K562 (cell line): ENCODE results near the gene MACROD2. TPM values are rescaled to one million over a fixed set of nuclear protein-coding genes. Genes with fewer than 3 reads are reported as not detected.

ENCODE experiments used
- ATAC-seq: fragments of 200-7000 bp; cut with Tn5 transposase; 3 replicates; pipeline ENCODE4 v1.9.1; 2020; ENCODE audit warnings: moderate library complexity
- BruUV-seq: library from RNA; stranded (reverse); fragments of 400-500 nt; replicated peaks from 2 replicates; lab custom pipeline; 2021; lab: Mats Ljungman, UMichigan
- CTCF ChIA-PET: fragments of 300-600 bp; formaldehyde crosslinking; extraction: SDS; loops from one replicate; lab custom pipeline; 2021; ENCODE audit warnings: low intra/inter-chr PET ratio; lab: Yijun Ruan, JAX
- POLR2A ChIA-PET: fragments of 300-600, 350-650 bp; sonication (Branson Sonifier 250); formaldehyde crosslinking; extraction: SDS; loops from one replicate; lab custom pipeline; 2021; ENCODE audit warnings: antibody characterized with exemption, inconsistent platforms; lab: Yijun Ruan, JAX
- DNase-seq, 4 experiments: peaks; one replicate each; pipeline versions ENCODE4 v3.0.0 to v3.0.0-alpha.2; 2011 to 2018; ENCODE audit warnings: low spot score in 3 of 4, mixed read lengths in 3 of 4; ENCODE audit errors: extremely low read depth in 1 of 4
- FAIRE-seq: peaks from 2 replicates; lab custom pipeline; 2011; peaks lifted over from hg19 to GRCh38; lab: Jason Lieb, UNC
- H2AFZ ChIP-seq: 2 replicates; pipeline ENCODE4 v1.6.0; 2011; ENCODE audit warnings: low read depth, low read length, control low read depth, inconsistent platforms
- H3K27ac ChIP-seq: fragments of 200-600 bp; 3 replicates; pipeline ENCODE4 v1.8.0; 2011; ENCODE audit warnings: low read depth, mild to moderate bottlenecking, control low read depth, inconsistent platforms, low read length, moderate library complexity, mixed read lengths; ENCODE audit errors: extremely low read depth
- H3K27me3 ChIP-seq, 2 experiments: fragments of 300-600 bp in 1 of 2; 2 replicates in 1 of 2; 3 replicates in 1 of 2; pipeline versions ENCODE4 v1.6.0 to v1.8.0; 2011; ENCODE audit warnings: inconsistent platforms in 2 of 2, low read length in 2 of 2, mild to moderate bottlenecking in 1 of 2, mixed read lengths in 1 of 2, moderate library complexity in 1 of 2; ENCODE audit not compliant: control insufficient read depth in 2 of 2, insufficient read depth in 2 of 2
- H3K36me3 ChIP-seq: fragments of 300-600 bp; 3 replicates; pipeline ENCODE4 v1.8.0; 2011; ENCODE audit warnings: mild to moderate bottlenecking, low read length, inconsistent platforms; ENCODE audit not compliant: control insufficient read depth, insufficient read depth
- H3K4me1 ChIP-seq, 2 experiments: fragments of 200-600 bp in 1 of 2; replicated peaks in 1 of 2; 2 replicates in 1 of 2; 3 replicates in 1 of 2; pipeline versions ENCODE4 v1.5.1 to v1.8.0; 2011; ENCODE audit warnings: inconsistent platforms in 2 of 2, low read length in 2 of 2, mild to moderate bottlenecking in 1 of 2, mixed read lengths in 1 of 2, moderate library complexity in 1 of 2; ENCODE audit not compliant: control insufficient read depth in 2 of 2, insufficient read depth in 2 of 2
- H3K4me2 ChIP-seq: 2 replicates; pipeline ENCODE4 v1.6.1; 2011; ENCODE audit warnings: low read length, control low read depth, inconsistent platforms, mixed read lengths; ENCODE audit not compliant: insufficient read depth
- H3K4me3 ChIP-seq: fragments of 200-600 bp; sonication (generic), shearing (Covaris generic); 2 replicates; pipeline ENCODE4 v1.5.1; 2016; ENCODE audit warnings: control low read depth, inconsistent platforms
- H3K79me2 ChIP-seq: fragments of 200-600 bp; 3 replicates; pipeline ENCODE4 v1.8.0; 2011; ENCODE audit warnings: low read length, inconsistent platforms; ENCODE audit not compliant: control insufficient read depth, insufficient read depth
- H3K9ac ChIP-seq, 2 experiments: 2 replicates each; pipeline versions ENCODE4 v1.6.0 to v1.6.1; 2011; ENCODE audit warnings: low read depth in 2 of 2, low read length in 2 of 2, control low read depth in 1 of 2, inconsistent platforms in 1 of 2, mild to moderate bottlenecking in 1 of 2, mixed read lengths in 1 of 2; ENCODE audit not compliant: insufficient read depth in 1 of 2
- H3K9me1 ChIP-seq: one replicate; pipeline ENCODE4 v1.6.0; 2011; ENCODE audit warnings: inconsistent platforms, mild to moderate bottlenecking, low read length, moderate library complexity; ENCODE audit not compliant: control insufficient read depth, insufficient read depth
- H3K9me3 ChIP-seq: replicated peaks from 2 replicates; pipeline ENCODE4 v1.5.1; 2011; ENCODE audit warnings: low read depth, low read length, inconsistent platforms; ENCODE audit not compliant: control insufficient read depth, insufficient read depth
- H4K20me1 ChIP-seq: replicated peaks from 2 replicates; pipeline ENCODE4 v1.6.1; 2011; ENCODE audit warnings: low read length, inconsistent platforms, mixed read lengths; ENCODE audit not compliant: control insufficient read depth, insufficient read depth
- FOXP4 ChIP-seq: sonication (generic); formaldehyde crosslinking; IDR thresholded peaks from 2 replicates; pipeline ENCODE4 v1.8.0; 2022; ENCODE audit warnings: mild to moderate bottlenecking, missing genetic modification reagents, borderline replicate concordance
- HDAC6 ChIP-seq: IDR thresholded peaks from 2 replicates; pipeline ENCODE4 v1.6.1; 2012; ENCODE audit warnings: low read depth, mild to moderate bottlenecking, control low read depth, inconsistent platforms, low read length, moderate library complexity
- JUND ChIP-seq, 2 experiments: IDR thresholded peaks; 2 replicates in 1 of 2; 3 replicates in 1 of 2; pipeline ENCODE4 v1.6.1; 2011; ENCODE audit warnings: borderline replicate concordance in 2 of 2, low read depth in 2 of 2, low read length in 2 of 2, improper control_type of control experiment in 1 of 2, missing biosample characterization in 1 of 2, missing genetic modification characterization in 1 of 2, missing genetic modification reagents in 1 of 2
- KAT8 ChIP-seq: fragments of 450-650 bp; IDR thresholded peaks from 2 replicates; pipeline ENCODE4 v1.6.1; 2016; ENCODE audit warnings: low read depth, mild to moderate bottlenecking
- PATZ1 ChIP-seq: fragments of 250-450 bp; sonication (Bioruptor Pico); IDR thresholded peaks from 2 replicates; pipeline ENCODE4 v1.5.0; 2020; ENCODE audit warnings: mild to moderate bottlenecking, borderline replicate concordance
- SIN3A ChIP-seq, 2 experiments: fragments of 150-350 bp in 1 of 2; IDR thresholded peaks; 2 replicates each; pipeline ENCODE4 v1.6.1; 2011 to 2016; ENCODE audit warnings: borderline replicate concordance in 2 of 2, low read depth in 2 of 2, low read length in 2 of 2, mild to moderate bottlenecking in 2 of 2, moderate library complexity in 2 of 2; ENCODE audit not compliant: control insufficient read depth in 1 of 2
- SNRNP70 ChIP-seq: fragments of 200-400 bp; formaldehyde crosslinking; optimal IDR thresholded peaks from 2 replicates; pipeline ENCODE3; 2017; ENCODE audit warnings: low read depth, low read length
- ZFX ChIP-seq: sonication (generic); formaldehyde crosslinking; IDR thresholded peaks from 2 replicates; pipeline ENCODE4 v1.8.0; 2022; ENCODE audit warnings: mild to moderate bottlenecking, missing genetic modification reagents, moderate library complexity
- WGBS: fragments of 100-300 bp; shearing (Covaris generic); methylation state at CpG from one replicate; pipeline ENCODE4 v1.1.6; 2016; ENCODE audit warnings: low coverage, mixed read lengths; ENCODE audit not compliant: insufficient coverage; ENCODE audit errors: missing lambda C conversion rate; 5-methylcytosine and 5-hydroxymethylcytosine counted together
- in situ Hi-C: fragments of 300-500 bp; cut with MboI; formaldehyde crosslinking; loops from 4 replicates; pipeline ENCODE4 v1.15.0; 2018; ENCODE audit warnings: inconsistent platforms, mixed read lengths
- intact Hi-C: fragments of 100-400 bp; cut with micrococcal nuclease; formaldehyde crosslinking; loops from 2 replicates; pipeline ENCODE4 v1.14.2; 2022
- polyA plus RNA-seq, 8 experiments: library from polyadenylated mRNA; depleted of rRNA in 4 of 8; stranded (reverse) in 5 of 8; unstranded in 3 of 8; fragments of >200 nt; fragmentation: Nextera tagmentation in 2 of 8; fragmentation: Illumina TruSeq in 1 of 8; extraction: Ambion mirVana in 2 of 8; extraction: Trizol in 1 of 8; gene quantifications; 2 replicates each; pipeline versions ENCODE4 v1.2.1 to v1.2.3, GENCODE V29; 2011 to 2014; ENCODE audit warnings: inconsistent platforms in 1 of 8, missing spikeins in 1 of 8
- total RNA-seq, 7 experiments: library from RNA; depleted of rRNA in 6 of 7; stranded (reverse); fragments of >200 nt in 6 of 7; fragmentation: Illumina TruSeq in 2 of 7; extraction: Trizol in 2 of 7; gene quantifications; 2 replicates each; pipeline versions ENCODE4 v1.2.1 to v1.2.3, GENCODE V29; 2011 to 2021; ENCODE audit warnings: low replicate concordance in 1 of 7

MACROD2 gene
- total and polyA plus RNA-seq, 9 of the 15 experiments (the other 6 are each of a cell fraction or from before 2014, with no cell fraction given): not detected

GRCh38 chr20:14619411-14619810 lies 624.1 kb downstream of the MACROD2 start (continued):
- no peak for TF ChIP-seq JUND (IDR thresholded peaks at IDR 0.05; ENCODE audit: borderline replicate concordance, low read depth, low read length)
- TF ChIP-seq JUND (tag; IDR thresholded peaks at IDR 0.05; ENCODE audit: borderline replicate concordance, low read depth, low read length): no peak

- no peaks in the 10 kb centered on the region for H3K36me3 ChIP-seq
- no peaks in the 10 kb centered on the region for H3K4me1 ChIP-seq
- POLR2A ChIA-PET: no interaction called here
- H3K4me2 ChIP-seq: no peak overlapping the region
- no peak overlapping the region for H3K9ac ChIP-seq
- no peaks in the 10 kb centered on the region for H4K20me1 ChIP-seq
- BruUV-seq: no TSS peak
- WGBS: 0% methylated on average over 1 of the region's 2 CpGs
- H3K27me3 ChIP-seq: no peaks in the 10 kb centered on the region
- TF ChIP-seq SIN3A (IDR thresholded peaks at IDR 0.05; ENCODE audit: borderline replicate concordance in 2 of 2, control insufficient read depth in 1 of 2, low read depth in 2 of 2, low read length in 2 of 2) (no peak), SNRNP70 (no peak), KAT8 (no peak), HDAC6 (no peak), ZFX (CRISPR knock-in tag) (no peak), PATZ1 (no peak), FOXP4 (CRISPR knock-in tag) (no peak)
- TF ChIP-seq, all 486 proteins: peak for 0
- Histone ChIP-seq H3K4me3 (no peak overlapping the region), H3K79me2 (no peaks in the 10 kb centered on the region), H2AFZ (no peak overlapping the region), H3K27ac (no peak overlapping the region), H3K9me1 (no peaks in the 10 kb centered on the region), H3K9me3 (no peaks in the 10 kb centered on the region)
- DNase-seq (no peak), ATAC-seq (no peak), FAIRE-seq (no peak)
- CTCF ChIA-PET: no interaction called here
- intact Hi-C loops: no loop called here
- in situ Hi-C loops: no loop called here
Observed at GRCh38 chr20:14622796-14623195, 627.5 kb downstream of the MACROD2 start.
